Small intestine (tissue), 7 donors: ENCODE data around the gene FNDC3B. TPM values are rescaled to one million over a fixed set of nuclear protein-coding genes. Genes with fewer than 3 reads are reported as not detected.

Source experiments
- DNase-seq, 2 donors: peaks; one replicate each; pipeline versions ENCODE4 v3.0.0 to v3.0.0-alpha.2; 2013
- FAIRE-seq: peaks from 2 replicates; lab custom pipeline; 2012; peaks lifted over from hg19 to GRCh38; lab: Jason Lieb, UNC
- H3K27ac ChIP-seq, 3 donors: one replicate each; pipeline ENCODE4 v1.5.1; 2013; ENCODE audit warnings: low read length in 2 of 3, mild to moderate bottlenecking in 2 of 3, control low read depth in 1 of 3, inconsistent platforms in 1 of 3, low read depth in 1 of 3, moderate library complexity in 1 of 3
- H3K27me3 ChIP-seq, 3 donors: one replicate each; pipeline ENCODE4 v1.6.1; 2013; ENCODE audit warnings: low read length in 3 of 3, inconsistent platforms in 1 of 3; ENCODE audit not compliant: control insufficient read depth in 3 of 3, insufficient read depth in 3 of 3
- H3K36me3 ChIP-seq, 3 donors: one replicate each; pipeline ENCODE4 v1.6.1; 2013; ENCODE audit warnings: low read length in 3 of 3, inconsistent platforms in 1 of 3, low read depth in 1 of 3, mild to moderate bottlenecking in 1 of 3, moderate library complexity in 1 of 3; ENCODE audit not compliant: control insufficient read depth in 3 of 3, insufficient read depth in 2 of 3
- H3K4me1 ChIP-seq, 3 donors: one replicate each; pipeline ENCODE4 v1.6.1; 2013; ENCODE audit warnings: low read length in 2 of 3, inconsistent platforms in 1 of 3, low read depth in 1 of 3, mild to moderate bottlenecking in 1 of 3, moderate library complexity in 1 of 3; ENCODE audit not compliant: control insufficient read depth in 3 of 3, insufficient read depth in 2 of 3
- H3K4me3 ChIP-seq, 3 donors: one replicate each; pipeline ENCODE4 v1.5.1; 2013; ENCODE audit warnings: low read length in 3 of 3, control low read depth in 1 of 3, inconsistent platforms in 1 of 3, low read depth in 1 of 3, mild to moderate bottlenecking in 1 of 3, moderate library complexity in 1 of 3
- H3K9me3 ChIP-seq, 2 donors: one replicate each; pipeline ENCODE4 v1.6.1; 2013; ENCODE audit warnings: low read depth in 1 of 2, low read length in 1 of 2; ENCODE audit not compliant: control insufficient read depth in 2 of 2, insufficient read depth in 1 of 2
- WGBS, 3 donors: extraction: QIAGEN DNeasy Blood & Tissue Kit; methylation state at CpG; one replicate each; pipeline ENCODE4 v1.1.7; 2013; 5-methylcytosine and 5-hydroxymethylcytosine counted together
- polyA plus RNA-seq, 4 donors: library from polyadenylated mRNA; stranded (reverse) in 3 of 4; unstranded in 1 of 4; fragments of 200-250 nt in 3 of 4; fragments of 120-200 nt in 1 of 4; gene quantifications; one replicate each; pipeline versions ENCODE4 v1.2.1 to v1.2.3, GENCODE V29; 2013
- donor health status: healthy with polysubstance abuse.
- donor health status: control.
- donor health status: control.
- donor health status: Bipolar disorder and iron deficiency.
- donor health status: healthy.

FNDC3B gene
- polyA plus RNA-seq, 4 donors = 6.0 to 24.7 (median 10.1) TPM

DNA sequence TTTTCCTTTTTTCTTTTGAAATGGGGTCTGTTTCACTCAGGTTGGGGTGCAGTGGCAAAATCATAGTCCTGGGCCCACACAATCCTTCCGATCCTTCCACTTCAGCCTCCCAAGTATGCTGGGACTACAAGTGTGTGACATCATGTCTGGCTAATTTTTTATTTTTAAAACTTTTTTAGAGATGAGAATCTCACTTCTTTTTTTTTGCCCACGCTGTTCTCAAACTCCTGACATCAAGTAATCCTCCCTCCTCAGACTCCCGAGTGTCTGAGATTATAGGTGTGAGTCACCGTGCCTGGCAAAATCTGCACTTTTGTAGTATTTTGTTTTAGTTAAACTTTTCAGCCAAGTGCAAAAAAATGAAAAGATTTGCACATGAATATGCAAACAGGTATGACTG is 171.0 kb downstream of the FNDC3B start:
- no peak overlapping the region for H3K27ac ChIP-seq
- no peaks in the 10 kb centered on the region for H3K27me3 ChIP-seq
- no peak overlapping the region for H3K4me3 ChIP-seq
- peaks cover 0 to 17% (median under 1%) of the 10 kb centered on the region in 3 donors for H3K36me3 ChIP-seq
- 69 to 84% (median 82%) methylated on average over 4 of the region's 4 CpGs for WGBS, 3 donors
- DNase-seq (no peak), FAIRE-seq (no peak)
- H3K9me3 ChIP-seq = no peaks in the 10 kb centered on the region
- H3K4me1 ChIP-seq = peaks cover 0 to 4% (median 0%) of the 10 kb centered on the region in 3 donors

DNA sequence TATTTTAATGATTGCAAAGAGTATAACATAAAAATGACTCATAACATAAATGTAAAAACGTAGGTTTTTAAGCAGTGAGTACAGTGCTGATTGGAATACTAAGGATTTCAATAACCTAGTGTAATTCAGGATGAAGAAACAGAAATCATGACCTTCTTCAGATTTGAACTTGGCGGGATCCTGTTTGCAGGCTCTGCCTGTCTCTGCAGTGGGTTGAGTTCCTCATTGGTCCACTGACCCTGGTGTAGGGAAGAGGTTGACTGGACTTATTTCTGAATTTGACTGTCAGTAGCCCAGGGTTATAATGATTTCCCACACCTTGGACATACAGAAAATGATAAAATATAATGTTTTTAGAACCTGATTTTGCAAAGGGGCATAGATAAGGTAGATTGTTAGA is 171.7 kb downstream of the FNDC3B start:
- 81 to 88% (median 86%) methylated on average over 2 of the region's 2 CpGs for WGBS, 3 donors
- peaks cover 0 to 4% (median 0%) of the 10 kb centered on the region in 3 donors for H3K4me1 ChIP-seq
- no peak for DNase-seq
- H3K9me3 ChIP-seq = no peaks in the 10 kb centered on the region
- no peak for FAIRE-seq
- no peak overlapping the region for H3K27ac ChIP-seq
- peaks cover 0 to 17% (median 0%) of the 10 kb centered on the region in 3 donors for H3K36me3 ChIP-seq
- no peak overlapping the region for H3K4me3 ChIP-seq
- H3K27me3 ChIP-seq = no peaks in the 10 kb centered on the region

DNA sequence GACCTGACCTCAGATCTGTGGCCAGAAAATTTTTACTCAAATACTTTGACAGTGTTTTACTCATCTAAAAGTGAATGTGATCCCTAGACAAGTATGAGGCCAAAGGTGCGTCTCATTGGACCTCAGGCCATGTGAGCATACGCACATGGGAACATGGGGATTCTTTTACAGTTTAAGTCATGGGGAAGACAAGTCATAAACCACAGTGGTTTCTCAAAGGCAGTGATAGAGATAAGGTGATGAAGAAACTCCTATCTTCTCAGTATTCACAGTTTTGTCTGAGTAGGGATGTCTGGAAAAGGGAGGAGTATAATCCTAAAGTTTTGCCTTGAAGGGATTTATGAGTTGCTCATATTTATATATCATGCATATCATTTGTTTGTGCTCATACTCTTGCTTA is 173.8 kb downstream of the FNDC3B start:
- Histone ChIP-seq H3K9me3 (no peaks in the 10 kb centered on the region), H3K27me3 (no peaks in the 10 kb centered on the region), H3K27ac (no peak overlapping the region), H3K4me3 (no peak overlapping the region), H3K36me3 (peaks cover 0 to 20% (median 0%) of the 10 kb centered on the region in 3 donors), H3K4me1 (peaks cover 0 to 4% (median 3%) of the 10 kb centered on the region in 3 donors)
- FAIRE-seq (no peak), DNase-seq (peak in 1 of 2 donors; percentile 55)
- WGBS, 3 donors = 89 to 97% (median 89%) methylated on average over 2 of the region's 2 CpGs

DNA sequence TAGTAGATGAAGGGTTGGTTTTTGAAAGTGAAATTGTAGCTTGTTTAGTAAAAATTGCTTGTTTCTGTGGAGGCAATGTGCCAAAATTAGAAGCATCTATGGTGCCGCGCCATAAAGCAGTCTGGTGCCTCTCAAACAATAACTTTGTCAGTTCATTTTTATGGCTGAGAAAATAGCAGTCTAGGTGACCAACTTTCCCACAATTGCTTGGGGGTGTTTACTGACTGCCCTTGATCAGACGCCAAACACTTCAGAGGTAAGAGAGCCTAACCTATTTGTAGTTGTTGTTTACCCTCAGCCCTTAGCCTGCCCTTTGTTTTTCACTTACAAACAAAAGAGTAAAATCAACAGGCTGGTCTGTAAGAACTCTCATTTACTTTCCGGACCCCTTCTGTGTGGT is 174.5 kb downstream of the FNDC3B start:
- DNase-seq (no peak), FAIRE-seq (no peak)
- 60 to 83% (median 67%) methylated on average over 4 of the region's 4 CpGs for WGBS, 3 donors
- Histone ChIP-seq H3K9me3 (no peaks in the 10 kb centered on the region), H3K4me1 (peaks cover 0 to 9% (median 4%) of the 10 kb centered on the region in 3 donors), H3K27me3 (no peaks in the 10 kb centered on the region), H3K27ac (no peak overlapping the region), H3K36me3 (peaks cover 0 to 15% (median 0%) of the 10 kb centered on the region in 3 donors), H3K4me3 (no peak overlapping the region)

DNA sequence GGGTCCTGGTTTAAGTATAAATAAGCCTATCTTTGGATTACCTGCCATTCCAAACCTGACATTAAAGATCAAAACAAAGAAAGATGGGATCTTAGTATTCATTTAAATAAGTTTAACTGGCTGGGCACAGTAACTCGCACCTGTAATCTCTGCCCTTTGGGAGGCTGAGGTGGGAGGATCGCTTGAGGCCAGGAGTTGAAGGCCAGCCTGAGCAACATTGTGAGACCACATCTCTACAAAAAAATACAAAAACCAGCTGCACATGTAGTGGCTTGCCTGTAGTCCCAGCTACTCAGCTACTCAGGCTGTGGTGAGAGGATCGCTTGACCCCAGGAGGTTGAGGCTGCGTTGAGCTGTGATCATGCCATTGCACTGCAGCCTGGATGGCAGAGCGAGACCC is 176.9 kb downstream of the FNDC3B start:
- Histone ChIP-seq H3K9me3 (no peaks in the 10 kb centered on the region), H3K4me1 (peaks cover 0 to 15% (median 4%) of the 10 kb centered on the region in 3 donors), H3K27me3 (no peaks in the 10 kb centered on the region), H3K36me3 (peaks cover 0 to 3% (median 0%) of the 10 kb centered on the region in 3 donors), H3K27ac (no peak overlapping the region), H3K4me3 (no peak overlapping the region)
- no peak for DNase-seq
- 97 to 98% (median 98%) methylated on average over 5 of the region's 5 CpGs for WGBS, 3 donors
- FAIRE-seq = no peak

DNA sequence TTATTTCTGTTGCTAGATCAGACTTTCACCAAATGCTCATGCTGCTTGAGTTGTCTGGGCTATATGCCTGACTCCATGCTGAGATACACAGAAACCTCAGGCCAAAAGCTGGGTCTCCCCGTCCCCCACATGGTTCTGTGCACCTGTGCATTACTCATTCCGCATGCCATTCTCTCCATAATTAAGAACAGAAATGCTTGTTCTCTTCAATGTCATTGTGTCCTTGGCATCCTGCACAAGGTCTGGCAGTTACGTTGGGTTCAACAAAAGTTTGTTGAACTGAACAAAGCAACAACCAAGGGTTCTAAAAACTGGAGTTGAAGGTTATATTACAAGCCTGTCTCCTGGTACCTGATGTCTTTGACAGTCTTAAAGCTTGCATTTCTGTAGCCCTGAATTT is 177.5 kb downstream of the FNDC3B start:
- 90 to 94% (median 92%) methylated on average over 3 of the region's 3 CpGs for WGBS, 3 donors
- no peaks in the 10 kb centered on the region for H3K9me3 ChIP-seq
- no peak for FAIRE-seq
- peaks cover 0 to 3% (median 0%) of the 10 kb centered on the region in 3 donors for H3K36me3 ChIP-seq
- DNase-seq = no peak
- no peak overlapping the region for H3K27ac ChIP-seq
- H3K4me1 ChIP-seq = peaks cover 0 to 18% (median 4%) of the 10 kb centered on the region in 3 donors
- no peaks in the 10 kb centered on the region for H3K27me3 ChIP-seq
- no peak overlapping the region for H3K4me3 ChIP-seq

DNA sequence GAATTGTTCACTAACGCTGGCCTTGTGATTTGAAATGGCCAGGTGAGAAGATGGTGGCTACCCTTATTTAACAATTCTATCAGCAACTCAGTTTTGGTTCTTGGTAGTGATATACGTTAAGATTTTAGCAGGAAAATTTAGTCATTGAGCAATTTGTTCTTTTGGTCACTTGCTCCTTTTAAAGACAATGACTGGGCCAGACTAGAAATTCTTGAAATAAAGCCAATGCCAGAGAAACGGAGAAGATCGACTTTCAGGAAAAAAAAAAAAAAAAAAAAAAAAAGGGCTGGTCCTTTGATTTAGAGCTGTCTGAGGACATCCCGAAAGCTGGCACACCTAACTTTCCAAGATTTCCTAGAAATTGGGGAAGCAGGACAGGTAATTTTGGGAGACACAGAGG is 178.5 kb downstream of the FNDC3B start:
- WGBS, 3 donors = 76 to 91% (median 85%) methylated on average over 5 of the region's 5 CpGs
- Histone ChIP-seq H3K27me3 (no peaks in the 10 kb centered on the region), H3K27ac (no peak overlapping the region), H3K4me1 (peaks cover 0 to 18% (median 4%) of the 10 kb centered on the region in 3 donors), H3K4me3 (no peak overlapping the region), H3K36me3 (peaks cover 0 to 3% (median 0%) of the 10 kb centered on the region in 3 donors), H3K9me3 (no peaks in the 10 kb centered on the region)
- no peak for FAIRE-seq
- no peak for DNase-seq

DNA sequence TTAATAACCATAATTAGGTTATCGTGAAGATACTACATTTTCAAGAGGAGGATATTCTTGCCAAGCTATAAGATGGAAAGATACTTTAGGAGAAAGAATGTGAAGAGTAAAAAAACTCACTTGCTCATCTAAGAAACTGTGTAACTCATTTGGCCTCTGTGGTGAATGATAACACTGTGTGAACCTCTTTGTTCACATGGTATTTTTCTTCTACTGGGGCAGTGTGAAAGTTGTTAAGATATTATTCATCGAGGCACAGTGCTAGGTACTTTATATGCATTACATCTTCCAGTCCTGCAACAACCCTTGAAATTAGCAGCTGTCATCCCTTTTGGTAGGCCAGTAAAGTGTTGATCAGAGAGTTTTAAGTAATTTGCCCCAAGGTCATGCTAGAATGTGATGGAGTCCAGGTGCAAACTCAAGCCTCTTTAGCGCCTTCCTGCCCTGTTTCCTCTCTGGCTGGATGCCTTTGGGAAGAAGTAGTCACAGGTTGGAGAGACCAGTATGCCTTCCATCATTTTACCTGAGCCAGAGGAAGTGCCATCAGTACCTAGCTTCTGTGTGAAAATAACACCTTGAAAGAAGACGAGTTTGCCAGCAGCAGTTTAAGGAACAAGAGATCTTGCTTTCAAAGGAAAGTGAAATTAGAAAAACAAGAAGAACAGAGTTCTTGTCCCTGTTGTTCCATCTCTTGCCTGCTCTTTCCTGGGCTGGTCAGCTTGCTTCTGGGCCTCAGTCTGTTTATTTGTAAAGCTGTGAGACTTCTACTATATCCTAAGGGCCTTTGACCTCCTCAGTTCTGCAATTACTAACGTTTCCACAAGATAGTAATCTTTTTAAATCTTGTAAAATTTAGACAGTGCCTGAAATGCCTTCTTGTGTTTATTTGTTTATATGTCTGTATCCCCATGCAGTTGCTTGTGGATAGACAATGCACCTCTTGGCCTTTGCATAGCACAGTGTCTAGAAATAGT is 179.3 kb downstream of the FNDC3B start:
- Histone ChIP-seq H3K4me3 (no peak overlapping the region), H3K27me3 (no peaks in the 10 kb centered on the region), H3K9me3 (no peaks in the 10 kb centered on the region), H3K4me1 (peaks cover 0 to 18% (median 4%) of the 10 kb centered on the region in 3 donors), H3K27ac (peak overlapping the region in 1 of 3 donors; percentile 52), H3K36me3 (peaks cover 0 to 3% (median 0%) of the 10 kb centered on the region in 3 donors)
- 54 to 63% (median 62%) methylated on average over 5 of the region's 5 CpGs for WGBS, 3 donors
- no peak for DNase-seq
- FAIRE-seq = no peak
